OCI-LY3 (cell line): ENCODE data around the gene GLDN.

ENCODE experiments used
- EZH2phosphoT487 ChIP-seq: fragments of 200-600 bp; shearing (Covaris generic); IDR thresholded peaks from 2 replicates; pipeline ENCODE4 v1.6.1; 2018; ENCODE audit warnings: antibody characterized with exemption, mixed run types, low read depth
- TF ChIP-seq, protein P1 (sequence below): fragments of 200-600, 300-600 bp; sonication (generic); IDR thresholded peaks from 2 replicates; pipeline ENCODE4 v1.5.1; 2014; ENCODE audit warnings: antibody characterized with exemption, low read length, low read depth

DNA sequence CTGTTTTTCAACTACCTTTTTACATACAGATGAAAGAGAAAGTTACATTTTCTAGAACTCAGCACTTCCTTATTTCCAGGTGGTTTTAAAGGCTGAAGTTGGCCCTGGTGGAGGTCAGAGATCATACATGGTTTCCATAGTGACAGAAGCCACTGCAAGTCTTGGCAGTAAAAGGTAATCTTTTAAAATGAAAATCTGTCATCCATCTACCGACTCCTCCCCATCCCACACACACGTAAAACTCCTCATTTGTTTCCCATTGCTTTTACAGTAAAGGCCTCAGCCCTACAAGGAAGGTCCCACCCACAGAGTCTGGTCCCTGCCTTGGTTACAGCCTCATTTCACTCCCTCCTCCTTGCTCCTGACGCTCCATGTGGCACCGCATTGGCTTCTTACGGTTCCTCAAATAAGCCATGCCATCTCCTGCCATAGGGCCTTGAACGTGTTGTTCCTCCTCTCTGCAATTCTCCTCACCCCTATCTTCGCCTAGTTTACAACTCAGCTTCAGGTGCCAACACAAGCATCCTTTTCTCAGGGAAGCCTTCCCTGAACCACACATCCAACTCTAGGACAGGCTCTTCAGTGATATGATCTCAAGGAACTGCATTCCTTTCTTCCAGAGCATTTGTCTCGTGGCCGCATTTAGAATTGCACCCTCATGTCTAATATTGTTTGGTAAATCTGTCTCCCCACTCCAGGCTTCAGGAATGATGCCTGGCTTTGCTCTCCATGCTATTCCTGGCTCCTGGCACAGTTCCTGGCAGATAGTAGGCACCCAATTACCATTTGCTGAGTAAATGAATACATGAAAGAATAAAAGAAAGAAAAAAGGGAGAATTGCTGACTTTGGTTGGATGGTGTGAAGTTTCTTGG lies 5.7 kb upstream of the GLDN start:
- TF ChIP-seq, protein P1, sequence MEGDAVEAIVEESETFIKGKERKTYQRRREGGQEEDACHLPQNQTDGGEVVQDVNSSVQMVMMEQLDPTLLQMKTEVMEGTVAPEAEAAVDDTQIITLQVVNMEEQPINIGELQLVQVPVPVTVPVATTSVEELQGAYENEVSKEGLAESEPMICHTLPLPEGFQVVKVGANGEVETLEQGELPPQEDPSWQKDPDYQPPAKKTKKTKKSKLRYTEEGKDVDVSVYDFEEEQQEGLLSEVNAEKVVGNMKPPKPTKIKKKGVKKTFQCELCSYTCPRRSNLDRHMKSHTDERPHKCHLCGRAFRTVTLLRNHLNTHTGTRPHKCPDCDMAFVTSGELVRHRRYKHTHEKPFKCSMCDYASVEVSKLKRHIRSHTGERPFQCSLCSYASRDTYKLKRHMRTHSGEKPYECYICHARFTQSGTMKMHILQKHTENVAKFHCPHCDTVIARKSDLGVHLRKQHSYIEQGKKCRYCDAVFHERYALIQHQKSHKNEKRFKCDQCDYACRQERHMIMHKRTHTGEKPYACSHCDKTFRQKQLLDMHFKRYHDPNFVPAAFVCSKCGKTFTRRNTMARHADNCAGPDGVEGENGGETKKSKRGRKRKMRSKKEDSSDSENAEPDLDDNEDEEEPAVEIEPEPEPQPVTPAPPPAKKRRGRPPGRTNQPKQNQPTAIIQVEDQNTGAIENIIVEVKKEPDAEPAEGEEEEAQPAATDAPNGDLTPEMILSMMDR, result no peak
- no peak for TF ChIP-seq EZH2phosphoT487
